Activated T-helper 2 cell treated with anti-CD3 and anti-CD28 coated beads, Interferon-gamma antibody, Interleukin-2, Interleukin-4, amounts not matched to agents 10 μg/mL and 5 μg/mL and 100 μg/mL, durations not matched to agents 14 hours and 24 hours and 36 hours (primary cell): Measurements from ENCODE around the gene NRDC. TPM values are rescaled to one million over a fixed set of nuclear protein-coding genes. Genes with fewer than 3 reads are reported as not detected.

Experiments
- DNase-seq: peaks from one replicate; pipeline ENCODE4 v3.0.0; 2021; ENCODE audit warnings: low spot score
- H3K27ac Mint-ChIP-seq: one replicate; pipeline ENCODE4 v1.8.0; 2021; ENCODE audit warnings: mixed read lengths
- H3K27me3 Mint-ChIP-seq: one replicate; pipeline ENCODE4 v1.8.0; 2021; ENCODE audit warnings: low read depth, mixed read lengths
- H3K36me3 Mint-ChIP-seq: one replicate; pipeline ENCODE4 v1.8.0; 2021; ENCODE audit warnings: low read depth, mixed read lengths
- H3K4me1 Mint-ChIP-seq: one replicate; pipeline ENCODE4 v1.8.0; 2021; ENCODE audit warnings: low read depth, mixed read lengths
- H3K4me3 Mint-ChIP-seq: one replicate; pipeline ENCODE4 v1.8.0; 2021; ENCODE audit warnings: low read depth, mild to moderate bottlenecking, moderate library complexity, mixed read lengths
- H3K9me3 Mint-ChIP-seq: one replicate; pipeline ENCODE4 v1.8.0; 2021; ENCODE audit warnings: mixed read lengths
- intact Hi-C: fragments of 100-400 bp; cut with micrococcal nuclease; formaldehyde crosslinking; loops from one replicate; pipeline ENCODE4 v1.15.1; 2023
- total RNA-seq: library from RNA; stranded (reverse); gene quantifications from 2 replicates; pipeline ENCODE4 v1.2.3, GENCODE V29; 2022

The NRDC gene
- total RNA-seq, 1 donor from 2014 or later = 182 TPM

DNA sequence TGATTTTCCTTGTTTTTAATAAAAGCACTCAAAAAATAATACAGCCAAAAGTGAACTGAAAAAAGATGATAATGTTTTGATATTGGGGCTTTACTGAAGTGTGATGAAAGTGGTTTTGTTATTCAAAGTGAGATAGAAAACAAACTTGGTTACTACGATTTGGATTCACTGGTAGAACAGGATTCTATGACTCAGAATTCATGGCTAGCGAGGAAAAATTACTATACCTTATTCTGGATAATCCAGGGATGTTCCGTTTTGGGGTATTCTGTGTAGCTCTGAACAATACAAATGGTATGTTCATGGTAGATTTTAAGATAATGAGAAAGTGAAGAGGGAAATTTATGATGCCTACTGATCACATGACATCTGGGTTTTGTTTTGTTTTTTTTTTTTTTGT, 117.7 kb downstream of the NRDC start:
- no peaks in the 10 kb centered on the region for H3K27me3 Mint-ChIP-seq
- intact Hi-C loops = no loop called here
- peaks cover 8% of the 10 kb centered on the region for H3K4me1 Mint-ChIP-seq

GRCh38 chr1:51758310-51758709, 120.2 kb downstream of the NRDC start:
- no peak for DNase-seq
- Mint-ChIP-seq H3K4me1 (peaks cover 15% of the 10 kb centered on the region), H3K36me3 (peaks cover 30% of the 10 kb centered on the region), H3K4me3 (no peak overlapping the region), H3K9me3 (no peaks in the 10 kb centered on the region), H3K27ac (no peak overlapping the region), H3K27me3 (no peaks in the 10 kb centered on the region)
- intact Hi-C loops = no loop called here

More for the DNA sequence above, 117.7 kb downstream of the NRDC start:
- no peak for DNase-seq
- no peak overlapping the region for H3K4me3 Mint-ChIP-seq
- H3K27ac Mint-ChIP-seq = no peak overlapping the region
- peaks cover 20% of the 10 kb centered on the region for H3K36me3 Mint-ChIP-seq
- H3K9me3 Mint-ChIP-seq = no peaks in the 10 kb centered on the region

GRCh38 chr1:51756290-51756689, 122.2 kb downstream of the NRDC start:
- Mint-ChIP-seq H3K4me3 (no peak overlapping the region), H3K4me1 (peaks cover 15% of the 10 kb centered on the region), H3K27ac (no peak overlapping the region), H3K27me3 (no peaks in the 10 kb centered on the region), H3K9me3 (peaks cover 4% of the 10 kb centered on the region), H3K36me3 (peaks cover 34% of the 10 kb centered on the region)
- intact Hi-C loops = no loop called here
- no peak for DNase-seq

- DNase-seq = no peak
- H3K27ac Mint-ChIP-seq = no peak overlapping the region
- H3K9me3 Mint-ChIP-seq = peaks cover 4% of the 10 kb centered on the region
- intact Hi-C loops = no loop called here
- H3K36me3 Mint-ChIP-seq = peaks cover 34% of the 10 kb centered on the region
- no peaks in the 10 kb centered on the region for H3K27me3 Mint-ChIP-seq
- H3K4me3 Mint-ChIP-seq = no peak overlapping the region
- H3K4me1 Mint-ChIP-seq = peaks cover 13% of the 10 kb centered on the region
These were observed 123.1 kb downstream of the NRDC start for GRCh38 chr1:51755437-51755836.

DNA sequence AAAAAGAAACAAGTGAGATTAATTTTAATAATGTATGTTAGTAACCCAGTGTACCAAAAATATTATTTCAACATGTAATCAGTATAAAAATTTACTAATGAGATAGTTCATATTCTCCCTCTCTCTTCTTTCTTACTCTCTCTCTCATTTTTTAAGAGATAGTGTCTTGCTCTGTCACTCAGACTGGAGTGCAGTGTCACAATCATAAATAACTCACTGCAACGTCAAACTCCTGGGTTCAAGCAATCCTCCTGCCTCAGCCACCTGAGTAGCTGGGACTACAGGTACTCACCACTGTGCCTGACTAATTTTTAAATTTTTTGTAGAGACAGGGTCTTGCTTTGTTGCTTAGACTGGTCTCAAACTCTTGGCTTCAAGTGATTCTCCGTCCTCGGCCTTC, 123.9 kb downstream of the NRDC start:
- Mint-ChIP-seq H3K36me3 (peaks cover 32% of the 10 kb centered on the region), H3K4me3 (no peak overlapping the region), H3K27me3 (no peaks in the 10 kb centered on the region), H3K9me3 (peaks cover 4% of the 10 kb centered on the region), H3K27ac (no peak overlapping the region), H3K4me1 (peaks cover 8% of the 10 kb centered on the region)
- intact Hi-C loops = no loop called here
- DNase-seq = no peak

DNA sequence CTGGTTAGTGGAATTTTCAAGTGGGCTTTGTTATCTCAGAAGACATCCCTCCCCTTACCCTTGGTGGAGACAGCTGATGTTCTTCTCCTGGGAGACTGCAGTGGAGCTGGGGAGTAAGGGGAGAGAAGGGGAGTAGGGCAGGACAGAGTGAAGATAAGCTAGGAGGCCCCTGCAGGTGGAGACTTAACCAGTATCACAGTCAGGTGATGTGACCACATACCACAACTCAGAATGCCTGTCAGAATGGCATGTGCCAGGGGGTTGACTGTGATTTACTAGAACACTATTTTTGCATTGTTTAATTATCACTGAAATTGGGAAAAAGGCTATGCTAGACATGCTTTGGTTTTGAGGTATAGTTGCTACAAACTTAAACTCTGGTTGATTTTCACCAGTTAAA, 124.6 kb downstream of the NRDC start:
- intact Hi-C loops = no loop called here
- H3K27me3 Mint-ChIP-seq = no peaks in the 10 kb centered on the region
- DNase-seq = no peak
- H3K27ac Mint-ChIP-seq = no peak overlapping the region
- peaks cover 8% of the 10 kb centered on the region for H3K4me1 Mint-ChIP-seq
- no peak overlapping the region for H3K4me3 Mint-ChIP-seq
- peaks cover 4% of the 10 kb centered on the region for H3K9me3 Mint-ChIP-seq
- H3K36me3 Mint-ChIP-seq = peaks cover 31% of the 10 kb centered on the region

DNA sequence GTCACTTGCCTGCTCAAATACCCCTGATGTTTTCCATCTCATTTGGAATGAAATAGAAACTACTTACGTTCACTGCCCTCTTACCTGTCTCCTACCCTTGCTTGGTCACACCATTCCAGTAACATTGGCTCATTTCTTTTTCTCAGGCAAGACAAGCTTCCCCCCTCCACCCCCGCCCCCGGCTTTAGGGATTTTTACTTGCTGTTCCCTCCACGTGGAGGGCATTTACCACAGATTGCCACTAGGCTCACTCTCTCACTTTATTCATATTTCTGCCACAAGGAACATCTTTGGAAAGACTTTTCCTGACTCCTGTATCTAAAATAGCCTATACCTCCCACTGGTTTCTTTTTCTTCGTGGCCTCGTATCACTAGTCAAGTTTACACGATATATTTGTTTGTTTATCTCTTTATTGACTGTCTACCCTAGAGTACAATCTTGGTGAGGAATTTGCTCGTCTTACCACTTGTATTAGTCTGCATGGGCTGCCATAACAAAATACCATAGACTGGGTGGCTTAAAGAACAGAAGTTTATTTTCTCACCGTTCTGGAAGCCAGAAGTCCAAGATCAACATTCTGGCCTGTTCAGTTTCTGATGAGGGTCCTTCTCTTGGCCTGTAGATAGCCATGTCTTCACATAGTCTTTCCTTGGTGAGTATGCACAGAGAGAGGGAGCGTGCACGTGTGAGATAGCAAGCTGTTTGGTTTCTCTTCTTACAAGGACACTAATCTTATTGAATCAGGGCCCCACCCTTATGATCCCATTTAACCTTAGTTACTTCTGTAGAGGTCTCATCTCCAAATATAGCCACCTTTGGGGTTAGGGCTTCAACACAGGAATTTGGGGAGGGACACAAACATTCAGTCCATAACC, 126.2 kb downstream of the NRDC start:
- no peak overlapping the region for H3K27ac Mint-ChIP-seq
- intact Hi-C loops = no loop called here

GRCh38 chr1:51750729-51751128, 127.8 kb downstream of the NRDC start:
- peaks cover 4% of the 10 kb centered on the region for H3K9me3 Mint-ChIP-seq
- peaks cover 28% of the 10 kb centered on the region for H3K36me3 Mint-ChIP-seq
- DNase-seq = no peak
- intact Hi-C loops = no loop called here
- no peaks in the 10 kb centered on the region for H3K27me3 Mint-ChIP-seq
- H3K4me3 Mint-ChIP-seq = no peak overlapping the region
- peaks cover 6% of the 10 kb centered on the region for H3K4me1 Mint-ChIP-seq
- H3K27ac Mint-ChIP-seq = no peak overlapping the region

More for the DNA sequence above, 126.2 kb downstream of the NRDC start:
- DNase-seq = no peak
- Mint-ChIP-seq H3K36me3 (peaks cover 31% of the 10 kb centered on the region), H3K9me3 (peaks cover 4% of the 10 kb centered on the region), H3K27me3 (no peaks in the 10 kb centered on the region), H3K4me1 (peaks cover 8% of the 10 kb centered on the region), H3K4me3 (no peak overlapping the region)

DNA sequence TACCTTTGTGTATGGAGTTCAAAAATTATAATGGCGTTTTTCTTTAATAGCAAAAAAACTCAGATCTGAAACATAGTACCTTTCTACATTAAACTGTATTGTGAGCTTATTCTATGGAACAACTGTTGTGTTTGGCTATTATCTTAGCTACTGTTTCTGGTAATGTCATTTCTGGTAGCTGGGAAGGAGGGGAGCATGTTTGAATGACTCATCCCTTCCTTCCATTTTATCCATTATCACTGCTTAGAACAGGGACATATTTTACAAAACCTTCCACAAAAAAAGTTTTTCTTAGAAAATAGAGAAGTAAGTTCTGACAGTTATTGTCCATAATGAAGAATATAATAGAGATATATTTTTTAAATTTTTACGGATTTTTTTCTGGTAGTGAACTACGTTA, 128.3 kb downstream of the NRDC start:
- Mint-ChIP-seq H3K27me3 (no peaks in the 10 kb centered on the region), H3K9me3 (peaks cover 4% of the 10 kb centered on the region), H3K4me3 (no peak overlapping the region), H3K27ac (no peak overlapping the region), H3K4me1 (peaks cover 3% of the 10 kb centered on the region), H3K36me3 (peaks cover 24% of the 10 kb centered on the region)
- DNase-seq = no peak
- intact Hi-C loops = no loop called here

GRCh38 chr1:51749151-51749550, 129.4 kb downstream of the NRDC start:
- no peak for DNase-seq
- intact Hi-C loops = no loop called here
- Mint-ChIP-seq H3K36me3 (peaks cover 22% of the 10 kb centered on the region), H3K9me3 (peaks cover 4% of the 10 kb centered on the region), H3K4me3 (no peak overlapping the region), H3K27ac (no peak overlapping the region), H3K4me1 (peaks cover 13% of the 10 kb centered on the region), H3K27me3 (no peaks in the 10 kb centered on the region)

DNA sequence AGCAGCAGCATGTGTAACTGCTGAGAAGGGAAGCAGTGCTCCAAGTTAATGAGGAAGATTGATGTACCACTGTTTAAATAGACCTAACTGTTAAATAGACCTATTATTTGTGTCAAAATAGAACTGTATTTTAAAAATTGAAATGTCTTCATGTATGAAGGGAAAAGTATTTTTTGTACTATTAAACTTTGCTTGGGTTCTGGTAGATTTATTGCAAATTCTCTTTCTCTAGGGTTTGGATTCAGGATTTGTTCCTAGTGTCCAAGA, 133.3 kb downstream of the NRDC start:
- peaks cover 5% of the 10 kb centered on the region for H3K36me3 Mint-ChIP-seq
- peak overlapping the region; percentile 11 for H3K27ac Mint-ChIP-seq
- no peaks in the 10 kb centered on the region for H3K9me3 Mint-ChIP-seq
- no peak overlapping the region for H3K4me3 Mint-ChIP-seq
- intact Hi-C loops = no loop called here
- peaks cover 19% of the 10 kb centered on the region for H3K4me1 Mint-ChIP-seq
- no peak for DNase-seq
- H3K27me3 Mint-ChIP-seq = no peaks in the 10 kb centered on the region

GRCh38 chr1:51744506-51745303, 133.8 kb downstream of the NRDC start:
- DNase-seq = no peak
- intact Hi-C loops = no loop called here
- no peaks in the 10 kb centered on the region for H3K9me3 Mint-ChIP-seq
- peaks cover 19% of the 10 kb centered on the region for H3K4me1 Mint-ChIP-seq
- H3K27me3 Mint-ChIP-seq = no peaks in the 10 kb centered on the region
- H3K4me3 Mint-ChIP-seq = no peak overlapping the region
- H3K27ac Mint-ChIP-seq = peak overlapping the region; percentile 11
- peaks cover 5% of the 10 kb centered on the region for H3K36me3 Mint-ChIP-seq

GRCh38 chr1:51741121-51741681, 137.3 kb downstream of the NRDC start:
- intact Hi-C loops = no loop called here
- Mint-ChIP-seq H3K36me3 (peaks cover 5% of the 10 kb centered on the region), H3K4me1 (peaks cover 22% of the 10 kb centered on the region), H3K27me3 (no peaks in the 10 kb centered on the region), H3K27ac (no peak overlapping the region), H3K4me3 (no peak overlapping the region), H3K9me3 (no peaks in the 10 kb centered on the region)
- no peak for DNase-seq
